ENCODE measurements around the gene SH3GL2. TPM values are rescaled to one million over a fixed set of nuclear protein-coding genes. Genes with fewer than 3 reads are reported as not detected.

Gene SH3GL2
- total and polyA plus RNA-seq, 4 donors: 0.06 to 0.08 TPM; not detected in 2

DNA sequence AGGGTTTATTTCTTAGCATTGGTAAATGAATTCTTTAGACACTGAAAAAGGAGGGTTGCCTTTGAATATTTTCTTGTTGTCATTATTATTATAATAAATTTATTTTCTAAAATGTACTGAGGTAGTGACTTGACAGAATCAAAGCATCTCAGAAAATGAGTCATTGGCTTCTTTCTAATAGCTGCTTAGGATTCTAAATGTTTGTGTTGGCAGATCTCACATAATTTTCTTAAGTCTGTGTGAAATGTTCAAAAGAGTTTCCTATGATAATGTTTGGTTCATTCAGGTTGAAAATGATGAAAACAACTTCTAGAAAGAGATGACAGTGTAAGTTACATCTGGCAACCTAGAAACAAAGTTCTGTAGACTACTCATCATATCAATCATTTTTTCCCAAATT lies 69.7 kb downstream of the SH3GL2 start:
- H3K9ac ChIP-seq (ENCODE audit: low read depth in 1 of 2, low read length in 2 of 2): no peak overlapping the region
- TF ChIP-seq TAF1 (conservative IDR thresholded peaks at IDR 0.05) (no peak), HNF4A (conservative IDR thresholded peaks at IDR 0.05) (no peak), SP1 (IDR thresholded peaks at IDR 0.05) (no peak), GABPA (IDR thresholded peaks at IDR 0.05 in 1 of 2, conservative IDR thresholded peaks at IDR 0.05 in 1 of 2) (no peak), HNF4G (IDR thresholded peaks at IDR 0.05) (no peak), EGR1 (IDR thresholded peaks at IDR 0.05; ENCODE audit: low read depth in 2 of 2) (no peak), JUND (IDR thresholded peaks at IDR 0.05) (no peak), FOXA1 (IDR thresholded peaks at IDR 0.05) (no peak)

DNA sequence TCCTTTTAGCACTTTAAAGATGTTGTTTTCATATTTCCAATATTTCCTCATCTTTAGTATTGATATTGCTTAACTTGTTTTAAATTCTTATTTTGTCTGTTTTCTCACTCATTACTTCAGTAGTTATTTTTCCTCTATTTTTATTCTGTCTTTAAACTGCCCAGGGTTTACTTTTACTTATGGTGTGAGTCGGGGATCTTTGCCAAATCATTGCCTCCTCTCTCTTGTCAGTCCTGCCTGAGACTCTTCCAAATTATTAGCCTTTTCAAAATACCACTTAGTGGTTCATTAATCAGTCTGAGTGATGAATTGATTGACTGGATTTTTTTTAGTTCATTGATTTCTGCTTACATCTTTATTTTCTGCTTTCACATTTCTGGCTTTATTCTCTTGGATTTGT lies 72.9 kb downstream of the SH3GL2 start:
- no peaks in the 10 kb centered on the region for H3K27me3 ChIP-seq (ENCODE audit: control insufficient read depth in 4 of 4, insufficient read depth in 4 of 4, low read length in 3 of 4)
- no peaks in the 10 kb centered on the region for H3K4me1 ChIP-seq (ENCODE audit: control insufficient read depth in 4 of 4, insufficient read depth in 4 of 4, low read length in 3 of 4)
- 80% methylated on average over 1 of the region's 1 CpG for WGBS

More for the DNA sequence above, 69.7 kb downstream of the SH3GL2 start:
- no peaks in the 10 kb centered on the region for H3K4me1 ChIP-seq (ENCODE audit: control insufficient read depth in 4 of 4, insufficient read depth in 4 of 4, low read length in 3 of 4)
- no peak overlapping the region for H3K4me3 ChIP-seq (ENCODE audit: low read depth in 1 of 3, low read length in 3 of 3)
- peaks cover 0 to 1% (median 0%) of the 10 kb centered on the region in 4 donors for H3K9me3 ChIP-seq (ENCODE audit: control insufficient read depth in 4 of 4, low read length in 3 of 4)
- no peak for DNase-seq (ENCODE audit: low spot score)
- no peaks in the 10 kb centered on the region for H3K36me3 ChIP-seq (ENCODE audit: control insufficient read depth in 4 of 4, insufficient read depth in 3 of 4, low read depth in 1 of 4, low read length in 3 of 4)
- H3K27ac ChIP-seq (ENCODE audit: low read depth in 1 of 2, low read length in 2 of 2): no peak overlapping the region
- H3K27me3 ChIP-seq (ENCODE audit: control insufficient read depth in 4 of 4, insufficient read depth in 4 of 4, low read length in 3 of 4): no peaks in the 10 kb centered on the region

More for the DNA sequence above, 72.9 kb downstream of the SH3GL2 start:
- TF ChIP-seq, protein P1, sequence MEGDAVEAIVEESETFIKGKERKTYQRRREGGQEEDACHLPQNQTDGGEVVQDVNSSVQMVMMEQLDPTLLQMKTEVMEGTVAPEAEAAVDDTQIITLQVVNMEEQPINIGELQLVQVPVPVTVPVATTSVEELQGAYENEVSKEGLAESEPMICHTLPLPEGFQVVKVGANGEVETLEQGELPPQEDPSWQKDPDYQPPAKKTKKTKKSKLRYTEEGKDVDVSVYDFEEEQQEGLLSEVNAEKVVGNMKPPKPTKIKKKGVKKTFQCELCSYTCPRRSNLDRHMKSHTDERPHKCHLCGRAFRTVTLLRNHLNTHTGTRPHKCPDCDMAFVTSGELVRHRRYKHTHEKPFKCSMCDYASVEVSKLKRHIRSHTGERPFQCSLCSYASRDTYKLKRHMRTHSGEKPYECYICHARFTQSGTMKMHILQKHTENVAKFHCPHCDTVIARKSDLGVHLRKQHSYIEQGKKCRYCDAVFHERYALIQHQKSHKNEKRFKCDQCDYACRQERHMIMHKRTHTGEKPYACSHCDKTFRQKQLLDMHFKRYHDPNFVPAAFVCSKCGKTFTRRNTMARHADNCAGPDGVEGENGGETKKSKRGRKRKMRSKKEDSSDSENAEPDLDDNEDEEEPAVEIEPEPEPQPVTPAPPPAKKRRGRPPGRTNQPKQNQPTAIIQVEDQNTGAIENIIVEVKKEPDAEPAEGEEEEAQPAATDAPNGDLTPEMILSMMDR (IDR thresholded peaks at IDR 0.05; ENCODE audit: low read depth, low read length, missing input control): no peak
- no peak for TF ChIP-seq YY1 (IDR thresholded peaks at IDR 0.05)
- no peak for TF ChIP-seq EGR1 (IDR thresholded peaks at IDR 0.05; ENCODE audit: low read depth in 2 of 2)
- no peak for TF ChIP-seq JUND (IDR thresholded peaks at IDR 0.05)
- TF ChIP-seq HNF4A (conservative IDR thresholded peaks at IDR 0.05): no peak
- no peak for TF ChIP-seq RXRA (IDR thresholded peaks at IDR 0.05)
- no peak for TF ChIP-seq SP1 (IDR thresholded peaks at IDR 0.05)
- TF ChIP-seq TAF1 (conservative IDR thresholded peaks at IDR 0.05): no peak
- TF ChIP-seq FOXA2 (IDR thresholded peaks at IDR 0.05): no peak
- TF ChIP-seq NR2F2 (IDR thresholded peaks at IDR 0.05): no peak
- no peak for TF ChIP-seq GABPA (IDR thresholded peaks at IDR 0.05 in 1 of 2, conservative IDR thresholded peaks at IDR 0.05 in 1 of 2)
- no peak for TF ChIP-seq RAD21 (IDR thresholded peaks at IDR 0.05)
- no peak for TF ChIP-seq HNF4G (IDR thresholded peaks at IDR 0.05)
- TF ChIP-seq, protein P2, sequence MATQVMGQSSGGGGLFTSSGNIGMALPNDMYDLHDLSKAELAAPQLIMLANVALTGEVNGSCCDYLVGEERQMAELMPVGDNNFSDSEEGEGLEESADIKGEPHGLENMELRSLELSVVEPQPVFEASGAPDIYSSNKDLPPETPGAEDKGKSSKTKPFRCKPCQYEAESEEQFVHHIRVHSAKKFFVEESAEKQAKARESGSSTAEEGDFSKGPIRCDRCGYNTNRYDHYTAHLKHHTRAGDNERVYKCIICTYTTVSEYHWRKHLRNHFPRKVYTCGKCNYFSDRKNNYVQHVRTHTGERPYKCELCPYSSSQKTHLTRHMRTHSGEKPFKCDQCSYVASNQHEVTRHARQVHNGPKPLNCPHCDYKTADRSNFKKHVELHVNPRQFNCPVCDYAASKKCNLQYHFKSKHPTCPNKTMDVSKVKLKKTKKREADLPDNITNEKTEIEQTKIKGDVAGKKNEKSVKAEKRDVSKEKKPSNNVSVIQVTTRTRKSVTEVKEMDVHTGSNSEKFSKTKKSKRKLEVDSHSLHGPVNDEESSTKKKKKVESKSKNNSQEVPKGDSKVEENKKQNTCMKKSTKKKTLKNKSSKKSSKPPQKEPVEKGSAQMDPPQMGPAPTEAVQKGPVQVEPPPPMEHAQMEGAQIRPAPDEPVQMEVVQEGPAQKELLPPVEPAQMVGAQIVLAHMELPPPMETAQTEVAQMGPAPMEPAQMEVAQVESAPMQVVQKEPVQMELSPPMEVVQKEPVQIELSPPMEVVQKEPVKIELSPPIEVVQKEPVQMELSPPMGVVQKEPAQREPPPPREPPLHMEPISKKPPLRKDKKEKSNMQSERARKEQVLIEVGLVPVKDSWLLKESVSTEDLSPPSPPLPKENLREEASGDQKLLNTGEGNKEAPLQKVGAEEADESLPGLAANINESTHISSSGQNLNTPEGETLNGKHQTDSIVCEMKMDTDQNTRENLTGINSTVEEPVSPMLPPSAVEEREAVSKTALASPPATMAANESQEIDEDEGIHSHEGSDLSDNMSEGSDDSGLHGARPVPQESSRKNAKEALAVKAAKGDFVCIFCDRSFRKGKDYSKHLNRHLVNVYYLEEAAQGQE (IDR thresholded peaks at IDR 0.05): no peak
- TF ChIP-seq FOXA1 (IDR thresholded peaks at IDR 0.05): no peak
- Histone ChIP-seq H3K36me3 (ENCODE audit: control insufficient read depth in 4 of 4, insufficient read depth in 3 of 4, low read depth in 1 of 4, low read length in 3 of 4) (no peaks in the 10 kb centered on the region), H3K27ac (ENCODE audit: low read depth in 1 of 2, low read length in 2 of 2) (no peak overlapping the region), H3K4me3 (ENCODE audit: low read depth in 1 of 3, low read length in 3 of 3) (no peak overlapping the region), H3K9me3 (ENCODE audit: control insufficient read depth in 4 of 4, low read length in 3 of 4) (peaks cover 0 to 1% (median 0%) of the 10 kb centered on the region in 4 donors), H3K9ac (ENCODE audit: low read depth in 1 of 2, low read length in 2 of 2) (no peak overlapping the region)
- DNase-seq (ENCODE audit: low spot score): no peak

All from liver (tissue), 9 donors.